IMR-90 (cell line): ENCODE results near the gene DIP2C. TPM values are rescaled to one million over a fixed set of nuclear protein-coding genes. Genes with fewer than 3 reads are reported as not detected.

Source experiments
- ATAC-seq: fragments of 200-7000 bp; cut with Tn5 transposase; 2 replicates; pipeline ENCODE4 v1.9.1; 2020; ENCODE audit warnings: low read depth, mild to moderate bottlenecking, moderate library complexity
- BruUV-seq: library from RNA; stranded (reverse); fragments of 400-500 nt; replicated peaks from 2 replicates; lab custom pipeline; 2021; lab: Mats Ljungman, UMichigan
- CTCF ChIA-PET: fragments of 300-600 bp; formaldehyde crosslinking; extraction: SDS; loops from one replicate; lab custom pipeline; 2021; ENCODE audit warnings: antibody characterized with exemption; lab: Yijun Ruan, JAX
- POLR2A ChIA-PET: fragments of 300-600 bp; sonication (Branson Sonifier 250); formaldehyde crosslinking; loops from one replicate; lab custom pipeline; 2022; ENCODE audit warnings: antibody characterized with exemption; ENCODE audit not compliant: unreplicated experiment; lab: Charles Lee
- DNase-seq: peaks from one replicate; pipeline ENCODE4 v3.0.0; 2013
- H2AFZ ChIP-seq: replicated peaks from 2 replicates; pipeline ENCODE3; 2013; ENCODE audit warnings: low read length, mild to moderate bottlenecking; ENCODE audit not compliant: poor library complexity
- H2AK5ac ChIP-seq: 2 replicates; pipeline ENCODE4 v1.6.1; 2013; ENCODE audit warnings: low read depth, low read length, inconsistent platforms
- H2AK9ac ChIP-seq: replicated peaks from 2 replicates; pipeline ENCODE3; 2013; ENCODE audit warnings: mild to moderate bottlenecking, low read depth, low read length, moderate library complexity; ENCODE audit not compliant: poor library complexity
- H2BK120ac ChIP-seq: 2 replicates; pipeline ENCODE4 v1.6.1; 2013; ENCODE audit warnings: low read depth, low read length, inconsistent platforms
- H2BK15ac ChIP-seq: 3 replicates; pipeline ENCODE4 v1.6.1; 2013; ENCODE audit warnings: low read depth, low read length, inconsistent platforms
- H2BK20ac ChIP-seq: 2 replicates; pipeline ENCODE4 v1.6.1; 2013; ENCODE audit warnings: low read depth, mild to moderate bottlenecking, inconsistent platforms, low read length, moderate library complexity
- H2BK5ac ChIP-seq: 2 replicates; pipeline ENCODE4 v1.6.1; 2013; ENCODE audit warnings: mild to moderate bottlenecking, low read depth, low read length, inconsistent platforms; ENCODE audit not compliant: poor library complexity, severe bottlenecking
- H3K14ac ChIP-seq: replicated peaks from 2 replicates; pipeline ENCODE4 v1.6.1; 2013; ENCODE audit warnings: low read depth, low read length, inconsistent platforms
- H3K18ac ChIP-seq: 2 replicates; pipeline ENCODE4 v1.6.1; 2013; ENCODE audit warnings: low read depth, low read length, control low read depth
- H3K23ac ChIP-seq: 2 replicates; pipeline ENCODE4 v1.6.1; 2013; ENCODE audit warnings: low read depth, low read length, inconsistent platforms
- H3K27ac ChIP-seq: 2 replicates; pipeline ENCODE4 v1.5.1; 2013; ENCODE audit warnings: mild to moderate bottlenecking, control low read depth, low read length; ENCODE audit not compliant: insufficient read depth
- H3K27me3 ChIP-seq: 2 replicates; pipeline ENCODE4 v1.6.1; 2013; ENCODE audit warnings: low read length; ENCODE audit not compliant: control insufficient read depth, insufficient read depth
- H3K36me3 ChIP-seq: 2 replicates; pipeline ENCODE4 v1.6.1; 2013; ENCODE audit warnings: low read length, mixed read lengths; ENCODE audit not compliant: control insufficient read depth, insufficient read depth
- H3K4ac ChIP-seq: 2 replicates; pipeline ENCODE4 v1.6.1; 2013; ENCODE audit warnings: low read depth, low read length, inconsistent platforms
- H3K4me1 ChIP-seq: 2 replicates; pipeline ENCODE4 v1.6.1; 2013; ENCODE audit warnings: low read length, mixed read lengths; ENCODE audit not compliant: control insufficient read depth, insufficient read depth
- H3K4me2 ChIP-seq: 2 replicates; pipeline ENCODE4 v1.6.1; 2013; ENCODE audit warnings: low read depth, mild to moderate bottlenecking, control low read depth, low read length, moderate library complexity
- H3K4me3 ChIP-seq: 2 replicates; pipeline ENCODE4 v1.5.1; 2013; ENCODE audit warnings: low read depth, mild to moderate bottlenecking, control low read depth, low read length, moderate library complexity; ENCODE audit not compliant: insufficient read depth
- H3K56ac ChIP-seq: 2 replicates; pipeline ENCODE4 v1.6.1; 2013; ENCODE audit warnings: low read length, inconsistent platforms; ENCODE audit not compliant: insufficient read depth; ENCODE audit errors: extremely low read depth
- H3K79me1 ChIP-seq, 2 experiments: 2 replicates each; pipeline ENCODE4 v1.6.1; 2013; ENCODE audit warnings: low read length in 2 of 2, inconsistent platforms in 1 of 2, low read depth in 1 of 2
- H3K9ac ChIP-seq: 2 replicates; pipeline ENCODE4 v1.6.1; 2013; ENCODE audit warnings: low read depth, low read length, control low read depth
- H3K9me1 ChIP-seq: 2 replicates; pipeline ENCODE4 v1.6.1; 2013; ENCODE audit warnings: low read length, inconsistent platforms; ENCODE audit not compliant: insufficient read depth
- H3K9me3 ChIP-seq: 2 replicates; pipeline ENCODE4 v1.6.1; 2013; ENCODE audit warnings: low read length; ENCODE audit not compliant: control insufficient read depth, insufficient read depth
- H4K20me1 ChIP-seq: 2 replicates; pipeline ENCODE4 v1.6.1; 2013; ENCODE audit warnings: low read length, inconsistent platforms; ENCODE audit not compliant: insufficient read depth
- H4K5ac ChIP-seq: 2 replicates; pipeline ENCODE4 v1.6.1; 2013; ENCODE audit warnings: mild to moderate bottlenecking, low read depth, low read length, control low read depth
- H4K8ac ChIP-seq, 2 experiments: 2 replicates each; pipeline ENCODE4 v1.6.1; 2013; ENCODE audit warnings: low read depth in 2 of 2, low read length in 2 of 2, control low read depth in 1 of 2, inconsistent platforms in 1 of 2
- H4K91ac ChIP-seq: 2 replicates; pipeline ENCODE4 v1.6.1; 2013; ENCODE audit warnings: low read depth, low read length, inconsistent platforms; ENCODE audit not compliant: insufficient read depth
- CEBPB ChIP-seq: IDR thresholded peaks from 2 replicates; pipeline ENCODE4 v1.6.1; 2012; ENCODE audit warnings: low read depth, low read length, improper control_type of control experiment
- CHD1 ChIP-seq: IDR thresholded peaks from 2 replicates; pipeline ENCODE4 v1.6.1; 2012; ENCODE audit warnings: low read depth, low read length, improper control_type of control experiment
- CTCF ChIP-seq: conservative IDR thresholded peaks from 2 replicates; pipeline ENCODE4 v1.5.1; 2012; ENCODE audit warnings: mild to moderate bottlenecking, low read depth, low read length, improper control_type of control experiment
- ELK1 ChIP-seq: fragments of 150-350 bp; IDR thresholded peaks from 2 replicates; pipeline ENCODE4 v1.6.1; 2016; ENCODE audit warnings: low read depth, mild to moderate bottlenecking, low read length, moderate library complexity, borderline replicate concordance
- FOS ChIP-seq: fragments of 150-350 bp; IDR thresholded peaks from 2 replicates; pipeline ENCODE4 v1.6.1; 2016; ENCODE audit warnings: low read depth, low read length
- MXI1 ChIP-seq: IDR thresholded peaks from 2 replicates; pipeline ENCODE4 v1.6.1; 2012; ENCODE audit warnings: low read depth, mild to moderate bottlenecking, low read length, moderate library complexity, borderline replicate concordance
- RAD21 ChIP-seq: IDR thresholded peaks from 2 replicates; pipeline ENCODE4 v1.6.1; 2012; ENCODE audit warnings: low read length, improper control_type of control experiment
- RCOR1 ChIP-seq: IDR thresholded peaks from 2 replicates; pipeline ENCODE4 v1.6.1; 2012; ENCODE audit warnings: mild to moderate bottlenecking, low read length, improper control_type of control experiment; ENCODE audit not compliant: insufficient replicate concordance
- SMC3 ChIP-seq: fragments of 150-350 bp; IDR thresholded peaks from 2 replicates; pipeline ENCODE4 v1.6.1; 2016; ENCODE audit warnings: low read depth, mild to moderate bottlenecking, antibody characterized with exemption, low read length, moderate library complexity
- USF2 ChIP-seq: fragments of 150-350 bp; IDR thresholded peaks from 2 replicates; pipeline ENCODE4 v1.6.1; 2017; ENCODE audit warnings: mild to moderate bottlenecking, antibody characterized with exemption, low read length, low read depth
- WGBS, 2 experiments: methylation state at CpG; one replicate each; pipeline versions ENCODE4 v1.1.5 to v1.1.7; 2013; ENCODE audit warnings: missing lambda C conversion rate in 2 of 2; ENCODE audit not compliant: insufficient read length in 1 of 2; ENCODE audit errors: extremely low coverage in 2 of 2; 5-methylcytosine and 5-hydroxymethylcytosine counted together
- dilution Hi-C: fragments of 300-500 bp; cut with HindIII; formaldehyde crosslinking; loops from one replicate; pipeline ENCODE4 v1.14.3; 2018; ENCODE audit warnings: low sequenced_read_pairs; ENCODE audit not compliant: unreplicated experiment
- in situ Hi-C: fragments of 300-500 bp; cut with MboI; formaldehyde crosslinking; loops from 3 replicates; pipeline ENCODE4 v1.14.3; 2019; ENCODE audit warnings: low sequenced_read_pairs, inconsistent platforms, mixed read lengths
- intact Hi-C: fragments of 100-400 bp; cut with micrococcal nuclease; formaldehyde crosslinking; loops from 2 replicates; pipeline ENCODE4 v1.10.0; 2022
- polyA plus RNA-seq, 3 experiments: library from polyadenylated mRNA; depleted of rRNA; stranded (reverse); fragments of >200 nt; gene quantifications; 2 replicates each; pipeline ENCODE4 v1.2.3, GENCODE V29; 2012; ENCODE audit warnings: low replicate concordance in 1 of 3
- total RNA-seq: library from RNA; depleted of rRNA; stranded (reverse); fragments of >200 nt; gene quantifications from 2 replicates; pipeline ENCODE4 v1.2.3, GENCODE V29; 2012

DIP2C gene
- total and polyA plus RNA-seq, 2 of the 4 experiments (the other 2 are of a cell fraction): 8.6 to 17.3 TPM

- no peak overlapping the region for H4K8ac ChIP-seq
- no peak overlapping the region for H3K4ac ChIP-seq
- no peak overlapping the region for H2BK120ac ChIP-seq
- H2BK5ac ChIP-seq: no peak overlapping the region
- no peak overlapping the region for H2AK5ac ChIP-seq
- ChIA-PET CTCF (no interaction called here), POLR2A (no interaction called here)
- H4K5ac ChIP-seq: no peak overlapping the region
- H3K56ac ChIP-seq: no peak overlapping the region
- dilution Hi-C loops: no loop called here
- peaks cover 74% of the 10 kb centered on the region for H3K36me3 ChIP-seq
- H3K9ac ChIP-seq: no peak overlapping the region
- no peak overlapping the region for H3K23ac ChIP-seq
- no peak for ATAC-seq
- no peaks in the 10 kb centered on the region for H4K20me1 ChIP-seq
- intact Hi-C loops: no loop called here
- H3K4me3 ChIP-seq: no peak overlapping the region
- peaks cover 3 to 7% of the 10 kb centered on the region in 2 experiments; a peak in 2 of 4 replicates for H3K79me1 ChIP-seq
- no peaks in the 10 kb centered on the region for H3K4me1 ChIP-seq
- no peak overlapping the region for H3K18ac ChIP-seq
- H2BK15ac ChIP-seq: no peak overlapping the region
- no peaks in the 10 kb centered on the region for H3K27me3 ChIP-seq
- no peak overlapping the region for H4K91ac ChIP-seq
- no TSS peak for BruUV-seq
- H3K9me1 ChIP-seq: peaks cover 8% of the 10 kb centered on the region; the same call in 1 of the 2 replicates
- no peak overlapping the region for H2AK9ac ChIP-seq
- H3K4me2 ChIP-seq: no peak overlapping the region
- WGBS, 2 experiments: 96% methylated on average over 8 of the region's 14 CpGs; no CpG with 5 or more reads in 1 of the 2 experiments
- H3K27ac ChIP-seq: no peak overlapping the region
- TF ChIP-seq CEBPB (no peak), RAD21 (no peak), ELK1 (no peak), FOS (no peak), CHD1 (no peak), CTCF (no peak), MXI1 (no peak), RCOR1 (no peak), SMC3 (no peak), USF2 (no peak)
- no peaks in the 10 kb centered on the region for H3K9me3 ChIP-seq
- no peak overlapping the region for H2AFZ ChIP-seq
- in situ Hi-C loops: no loop called here
- no peak for DNase-seq
- no peak overlapping the region for H3K14ac ChIP-seq
- H2BK20ac ChIP-seq: no peak overlapping the region
Observed at GRCh38 chr10:359762-360161, 329.7 kb downstream of the DIP2C start.
